Liver (tissue), 9 donors: Measurements from ENCODE around the gene CHSY1. TPM values are rescaled to one million over a fixed set of nuclear protein-coding genes. Genes with fewer than 3 reads are reported as not detected.
A peak's percentile ranks its signal among the peaks of the same experiment; 100 is the strongest.

ENCODE experiments used
- DNase-seq: peaks from one replicate; pipeline ENCODE4 v3.0.0-alpha.2; 2017; ENCODE audit warnings: low spot score
- H3K27ac ChIP-seq, 2 donors: one replicate each; pipeline ENCODE4 v1.7.0; 2013; ENCODE audit warnings: inconsistent platforms in 2 of 2, low read length in 2 of 2, control low read depth in 1 of 2, low read depth in 1 of 2, mild to moderate bottlenecking in 1 of 2
- H3K27me3 ChIP-seq, 4 donors: one replicate each; pipeline versions ENCODE4 v1.6.1 to v1.7.0; 2013; ENCODE audit warnings: low read length in 3 of 4, inconsistent platforms in 1 of 4, mild to moderate bottlenecking in 1 of 4, moderate library complexity in 1 of 4; ENCODE audit not compliant: control insufficient read depth in 4 of 4, insufficient read depth in 4 of 4
- H3K36me3 ChIP-seq, 4 donors: one replicate each; pipeline versions ENCODE4 v1.6.1 to v1.7.0; 2013; ENCODE audit warnings: low read length in 3 of 4, mild to moderate bottlenecking in 3 of 4, low read depth in 1 of 4, moderate library complexity in 1 of 4; ENCODE audit not compliant: control insufficient read depth in 4 of 4, insufficient read depth in 3 of 4
- H3K4me1 ChIP-seq, 4 donors: one replicate each; pipeline versions ENCODE4 v1.6.1 to v1.7.0; 2013; ENCODE audit warnings: low read length in 3 of 4, mild to moderate bottlenecking in 3 of 4, moderate library complexity in 1 of 4; ENCODE audit not compliant: control insufficient read depth in 4 of 4, insufficient read depth in 4 of 4
- H3K4me3 ChIP-seq, 3 donors: one replicate each; pipeline versions ENCODE4 v1.6.1 to v1.7.0; 2013; ENCODE audit warnings: low read length in 3 of 3, control low read depth in 1 of 3, low read depth in 1 of 3, mild to moderate bottlenecking in 1 of 3
- H3K9ac ChIP-seq, 2 donors: one replicate each; pipeline ENCODE4 v1.7.0; 2013; ENCODE audit warnings: low read length in 2 of 2, mild to moderate bottlenecking in 2 of 2, moderate library complexity in 2 of 2, control low read depth in 1 of 2, low read depth in 1 of 2
- H3K9me3 ChIP-seq, 4 donors: one replicate each; pipeline versions ENCODE4 v1.6.1 to v1.7.0; 2013; ENCODE audit warnings: low read length in 3 of 4; ENCODE audit not compliant: control insufficient read depth in 4 of 4
- CTCF ChIP-seq: fragments of 150-350 bp; IDR thresholded peaks from 2 replicates; pipeline ENCODE4 v1.5.1; 2017; ENCODE audit warnings: improper control_type of control experiment, low read depth, low read length; ENCODE audit not compliant: missing input control
- EGR1 ChIP-seq, 2 donors: IDR thresholded peaks; 2 replicates each; pipeline ENCODE4 v1.6.1; 2016 to 2018; ENCODE audit warnings: antibody characterized with exemption in 2 of 2, low read depth in 2 of 2
- FOXA1 ChIP-seq: IDR thresholded peaks from 2 replicates; pipeline ENCODE4 v1.6.1; 2016; ENCODE audit warnings: antibody characterized with exemption
- FOXA2 ChIP-seq: IDR thresholded peaks from 2 replicates; pipeline ENCODE4 v1.6.1; 2016; ENCODE audit warnings: antibody characterized with exemption
- GABPA ChIP-seq, 2 donors: IDR thresholded peaks in 1 of 2; conservative IDR thresholded peaks in 1 of 2; 2 replicates each; pipeline ENCODE4 v1.6.1; 2016; ENCODE audit warnings: antibody characterized with exemption in 2 of 2, mild to moderate bottlenecking in 1 of 2, moderate library complexity in 1 of 2
- HNF4A ChIP-seq, 2 donors: conservative IDR thresholded peaks; 2 replicates each; pipeline ENCODE4 v1.6.1; 2016; ENCODE audit warnings: antibody characterized with exemption in 2 of 2, mild to moderate bottlenecking in 2 of 2
- HNF4G ChIP-seq: IDR thresholded peaks from 2 replicates; pipeline ENCODE4 v1.6.1; 2016; ENCODE audit warnings: antibody characterized with exemption
- JUND ChIP-seq, 2 donors: IDR thresholded peaks; 2 replicates each; pipeline ENCODE4 v1.6.1; 2016; ENCODE audit warnings: antibody characterized with exemption in 2 of 2
- MAX ChIP-seq: IDR thresholded peaks from 2 replicates; pipeline ENCODE4 v1.6.1; 2016; ENCODE audit warnings: antibody characterized with exemption
- NR2F2 ChIP-seq: IDR thresholded peaks from 2 replicates; pipeline ENCODE4 v1.6.1; 2016; ENCODE audit warnings: antibody characterized with exemption
- RAD21 ChIP-seq, 2 donors: IDR thresholded peaks; 2 replicates each; pipeline ENCODE4 v1.6.1; 2016; ENCODE audit warnings: antibody characterized with exemption in 2 of 2, mild to moderate bottlenecking in 2 of 2
- REST ChIP-seq: IDR thresholded peaks from 2 replicates; pipeline ENCODE4 v1.6.1; 2016; ENCODE audit warnings: antibody characterized with exemption, mild to moderate bottlenecking
- RXRA ChIP-seq, 2 donors: IDR thresholded peaks; 2 replicates each; pipeline ENCODE4 v1.6.1; 2017 to 2018; ENCODE audit warnings: antibody characterized with exemption in 2 of 2, mild to moderate bottlenecking in 1 of 2
- SP1 ChIP-seq: IDR thresholded peaks from 2 replicates; pipeline ENCODE4 v1.6.1; 2018; ENCODE audit warnings: antibody characterized with exemption, mild to moderate bottlenecking
- TAF1 ChIP-seq: conservative IDR thresholded peaks from 2 replicates; pipeline ENCODE4 v1.6.1; 2016; ENCODE audit warnings: antibody characterized with exemption, mild to moderate bottlenecking
- YY1 ChIP-seq: IDR thresholded peaks from 2 replicates; pipeline ENCODE4 v1.6.1; 2016; ENCODE audit warnings: antibody characterized with exemption, mild to moderate bottlenecking
- WGBS: extraction: QIAGEN DNeasy Blood & Tissue Kit; methylation state at CpG from one replicate; pipeline ENCODE4 v1.1.7; 2013; 5-methylcytosine and 5-hydroxymethylcytosine counted together
- polyA plus RNA-seq, 2 donors: library from polyadenylated mRNA; stranded (reverse) in 1 of 2; unstranded in 1 of 2; fragments of 200-250 nt in 1 of 2; fragments of >200 nt in 1 of 2; fragmentation: Nextera tagmentation in 1 of 2; extraction: Ambion mirVana in 1 of 2; gene quantifications; one replicate each; pipeline versions ENCODE4 v1.2.1 to v1.2.3, GENCODE V29; 2013 to 2015
- total RNA-seq, 2 donors: library from RNA; depleted of rRNA; stranded (reverse); fragments of >200 nt; gene quantifications; one replicate each; pipeline ENCODE4 v1.2.3, GENCODE V29; 2014
- TF ChIP-seq, protein P1 (sequence below): IDR thresholded peaks from 2 replicates; pipeline ENCODE4 v1.6.1; 2016; ENCODE audit warnings: antibody characterized with exemption
- TF ChIP-seq, protein P2 (sequence below): IDR thresholded peaks from 2 replicates; pipeline ENCODE4 v1.6.1; 2016; ENCODE audit warnings: antibody characterized with exemption
- donor health status: healthy.
- donor health status: healthy.
- donor health status: healthy.
- donor health status: healthy.
- donor health status: healthy.

The CHSY1 gene
- total and polyA plus RNA-seq, 4 donors: 1.4 to 12.3 (median 6.6) TPM

DNA sequence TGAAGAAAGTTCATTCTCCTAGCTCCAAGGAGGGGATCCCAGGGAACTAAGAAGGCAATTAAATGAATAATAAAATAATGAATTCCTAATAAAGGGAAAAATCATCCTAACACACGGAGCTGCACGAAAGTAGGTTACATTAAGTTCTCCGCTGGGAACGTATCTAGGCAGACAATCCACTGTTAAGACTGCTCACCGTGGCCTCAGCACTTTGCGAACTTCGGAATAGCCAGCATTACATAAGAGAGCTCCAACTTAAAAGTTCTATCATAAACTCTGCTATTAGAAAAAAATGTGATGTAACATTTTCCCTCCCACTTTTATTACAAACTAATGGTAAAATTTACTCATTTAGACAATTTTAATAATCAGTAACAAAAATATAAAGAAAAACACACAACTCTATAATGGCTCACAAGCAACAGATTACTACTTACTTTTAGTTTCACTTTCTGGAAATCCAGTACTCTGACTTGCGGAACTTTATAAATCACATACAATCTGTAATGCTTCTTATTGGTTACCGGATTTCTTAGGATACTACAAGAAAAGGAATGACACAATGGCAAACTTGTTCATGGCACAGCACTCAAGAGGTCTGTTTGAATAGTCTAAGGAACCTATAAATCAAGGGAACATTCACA, 34.7 kb upstream of the CHSY1 start:
- Histone ChIP-seq H3K27ac (peak overlapping the region; percentile 5 to 30), H3K4me1 (peaks cover 0 to 15% (median 7%) of the 10 kb centered on the region in 4 donors), H3K9me3 (no peaks in the 10 kb centered on the region), H3K36me3 (peaks cover 7 to 35% (median 24%) of the 10 kb centered on the region in 4 donors), H3K4me3 (peak overlapping the region; percentile 11 to 33 (median 23)), H3K9ac (peak overlapping the region in 1 of 2 donors; percentile 21), H3K27me3 (no peaks in the 10 kb centered on the region)
- TF ChIP-seq TAF1: no peak
- TF ChIP-seq REST: no peak
- TF ChIP-seq, protein P1, sequence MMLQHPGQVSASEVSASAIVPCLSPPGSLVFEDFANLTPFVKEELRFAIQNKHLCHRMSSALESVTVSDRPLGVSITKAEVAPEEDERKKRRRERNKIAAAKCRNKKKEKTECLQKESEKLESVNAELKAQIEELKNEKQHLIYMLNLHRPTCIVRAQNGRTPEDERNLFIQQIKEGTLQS: no peak
- peak; percentile 13 for TF ChIP-seq YY1
- DNase-seq: no peak
- 35% methylated on average over 9 of the region's 9 CpGs for WGBS

GRCh38 chr15:101283931-101284330, 32.1 kb upstream of the CHSY1 start:
- 84% methylated on average over 6 of the region's 6 CpGs for WGBS
- H3K36me3 ChIP-seq: peaks cover 7 to 39% (median 27%) of the 10 kb centered on the region in 4 donors
- no peaks in the 10 kb centered on the region for H3K9me3 ChIP-seq
- no peak overlapping the region for H3K9ac ChIP-seq
- H3K27me3 ChIP-seq: no peaks in the 10 kb centered on the region
- no peak overlapping the region for H3K4me3 ChIP-seq
- no peak overlapping the region for H3K27ac ChIP-seq
- no peak for DNase-seq
- H3K4me1 ChIP-seq: peaks cover 2 to 23% (median 17%) of the 10 kb centered on the region in 4 donors
- no peak for TF ChIP-seq FOXA2
- TF ChIP-seq FOXA1: no peak
- TF ChIP-seq YY1: no peak
- TF ChIP-seq REST: no peak
- TF ChIP-seq MAX: no peak
- no peak for TF ChIP-seq RAD21 (IDR thresholded peaks at IDR 0.05)
- no peak for TF ChIP-seq TAF1
- TF ChIP-seq SP1: no peak
- no peak for TF ChIP-seq HNF4A (conservative IDR thresholded peaks at IDR 0.05)
- no peak for TF ChIP-seq RXRA (IDR thresholded peaks at IDR 0.05)
- no peak for TF ChIP-seq GABPA (IDR thresholded peaks at IDR 0.05 in 1 of 2, conservative IDR thresholded peaks at IDR 0.05 in 1 of 2)
- TF ChIP-seq, protein P2, sequence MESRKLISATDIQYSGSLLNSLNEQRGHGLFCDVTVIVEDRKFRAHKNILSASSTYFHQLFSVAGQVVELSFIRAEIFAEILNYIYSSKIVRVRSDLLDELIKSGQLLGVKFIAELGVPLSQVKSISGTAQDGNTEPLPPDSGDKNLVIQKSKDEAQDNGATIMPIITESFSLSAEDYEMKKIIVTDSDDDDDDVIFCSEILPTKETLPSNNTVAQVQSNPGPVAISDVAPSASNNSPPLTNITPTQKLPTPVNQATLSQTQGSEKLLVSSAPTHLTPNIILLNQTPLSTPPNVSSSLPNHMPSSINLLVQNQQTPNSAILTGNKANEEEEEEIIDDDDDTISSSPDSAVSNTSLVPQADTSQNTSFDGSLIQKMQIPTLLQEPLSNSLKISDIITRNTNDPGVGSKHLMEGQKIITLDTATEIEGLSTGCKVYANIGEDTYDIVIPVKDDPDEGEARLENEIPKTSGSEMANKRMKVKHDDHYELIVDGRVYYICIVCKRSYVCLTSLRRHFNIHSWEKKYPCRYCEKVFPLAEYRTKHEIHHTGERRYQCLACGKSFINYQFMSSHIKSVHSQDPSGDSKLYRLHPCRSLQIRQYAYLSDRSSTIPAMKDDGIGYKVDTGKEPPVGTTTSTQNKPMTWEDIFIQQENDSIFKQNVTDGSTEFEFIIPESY: no peak
- TF ChIP-seq JUND (IDR thresholded peaks at IDR 0.05): no peak
- no peak for TF ChIP-seq NR2F2
- TF ChIP-seq CTCF: no peak
- TF ChIP-seq, protein P1: no peak
- TF ChIP-seq EGR1 (IDR thresholded peaks at IDR 0.05; ENCODE audit: low read depth in 2 of 2): no peak
- TF ChIP-seq HNF4G: no peak
